HG03159 (cell line): ENCODE data around the gene CPAMD8.

Experiments used
- ATAC-seq: cut with Tn5 transposase; IDR thresholded peaks from one replicate; pipeline ENCODE4 v1.9.1; 2021; ENCODE audit warnings: mild to moderate bottlenecking, moderate library complexity; ENCODE audit not compliant: unreplicated experiment

Gene CPAMD8

DNA sequence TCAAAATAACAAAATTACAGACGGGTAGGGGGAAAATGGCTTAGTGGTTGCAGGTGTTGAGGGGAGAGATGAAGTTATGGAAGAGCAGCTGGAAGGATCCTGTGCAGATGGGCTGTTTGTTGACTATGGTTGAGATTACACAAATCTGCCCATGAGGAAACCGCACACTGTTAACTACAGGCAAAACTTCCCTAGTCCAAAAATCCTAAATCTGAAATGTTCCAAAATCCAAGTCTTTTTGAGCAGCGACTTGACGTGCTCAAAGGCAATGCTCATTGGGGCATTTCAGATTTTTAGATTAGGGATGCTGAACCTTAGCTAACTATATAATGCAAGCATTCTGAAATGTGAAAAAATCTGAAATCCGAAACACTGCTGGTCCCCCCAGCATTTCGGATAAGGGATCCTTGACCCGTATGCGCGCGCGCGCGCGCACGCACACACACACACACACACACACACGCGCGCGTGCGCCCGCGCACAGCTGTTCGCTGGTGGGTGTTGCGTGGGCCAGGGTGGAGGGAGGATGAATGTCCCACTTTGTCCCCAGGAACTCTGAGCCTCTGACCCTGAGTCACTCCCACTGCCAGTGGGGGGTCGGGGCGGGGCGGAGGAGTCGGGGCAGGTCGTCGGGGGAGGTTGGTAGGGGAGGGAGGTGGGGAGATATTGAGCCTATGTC is 131.0 kb downstream of the CPAMD8 start:
- no peak for ATAC-seq

- ATAC-seq = no peak
These were observed 132.5 kb downstream of the CPAMD8 start for GRCh38 chr19:16894080-16894479.

DNA sequence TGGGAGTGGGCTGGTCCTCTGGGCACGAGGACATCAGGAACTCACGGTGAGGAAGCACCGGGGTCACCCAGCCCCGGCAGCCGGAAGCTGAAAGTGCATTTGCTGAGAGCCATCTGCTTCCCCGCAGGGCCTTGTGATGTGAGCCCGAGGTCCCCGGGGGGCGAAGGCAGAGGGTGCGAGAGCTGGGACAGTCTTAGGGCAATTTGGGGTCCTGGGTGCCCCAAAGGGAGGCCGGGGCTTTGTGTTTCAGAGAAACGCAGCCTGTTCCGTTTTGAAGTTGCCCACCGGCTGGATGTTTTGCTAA is 133.0 kb downstream of the CPAMD8 start:
- ATAC-seq = no peak

GRCh38 chr19:16892868-16893685 is 133.5 kb downstream of the CPAMD8 start:
- no peak for ATAC-seq

DNA sequence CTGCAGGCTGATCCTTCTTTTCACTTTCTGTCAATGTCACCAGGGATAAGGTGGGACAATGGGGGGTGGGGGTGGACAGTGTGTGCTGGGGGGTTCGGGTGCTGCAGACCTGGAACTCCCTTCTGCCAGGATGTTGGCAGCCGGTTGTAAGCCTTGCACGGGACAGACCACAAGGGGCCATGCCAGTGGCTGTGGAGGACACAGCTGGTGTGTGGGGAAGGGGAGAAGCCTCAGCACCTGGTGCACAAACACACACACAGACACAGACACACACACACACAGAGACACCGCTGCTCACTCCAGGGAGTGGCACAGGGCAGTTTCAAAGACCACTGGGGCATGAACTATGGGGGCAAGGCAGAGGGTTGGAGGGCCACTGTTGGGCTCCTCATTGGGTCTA is 134.2 kb downstream of the CPAMD8 start:
- no peak for ATAC-seq

- no peak for ATAC-seq
These were observed 134.8 kb downstream of the CPAMD8 start for GRCh38 chr19:16891696-16892382.

- ATAC-seq = no peak
These were observed 136.0 kb downstream of the CPAMD8 start for GRCh38 chr19:16890461-16891184.

DNA sequence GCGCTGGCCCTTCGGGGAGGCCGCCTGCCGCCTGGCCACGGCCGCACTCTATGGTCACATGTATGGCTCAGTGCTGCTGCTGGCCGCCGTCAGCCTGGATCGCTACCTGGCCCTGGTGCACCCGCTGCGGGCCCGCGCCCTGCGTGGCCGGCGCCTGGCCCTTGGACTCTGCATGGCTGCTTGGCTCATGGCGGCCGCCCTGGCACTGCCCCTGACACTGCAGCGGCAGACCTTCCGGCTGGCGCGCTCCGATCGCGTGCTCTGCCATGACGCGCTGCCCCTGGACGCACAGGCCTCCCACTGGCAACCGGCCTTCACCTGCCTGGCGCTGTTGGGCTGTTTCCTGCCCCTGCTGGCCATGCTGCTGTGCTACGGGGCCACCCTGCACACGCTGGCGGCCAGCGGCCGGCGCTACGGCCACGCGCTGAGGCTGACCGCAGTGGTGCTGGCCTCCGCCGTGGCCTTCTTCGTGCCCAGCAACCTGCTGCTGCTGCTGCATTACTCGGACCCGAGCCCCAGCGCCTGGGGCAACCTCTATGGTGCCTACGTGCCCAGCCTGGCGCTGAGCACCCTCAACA is 136.6 kb downstream of the CPAMD8 start:
- no peak for ATAC-seq

DNA sequence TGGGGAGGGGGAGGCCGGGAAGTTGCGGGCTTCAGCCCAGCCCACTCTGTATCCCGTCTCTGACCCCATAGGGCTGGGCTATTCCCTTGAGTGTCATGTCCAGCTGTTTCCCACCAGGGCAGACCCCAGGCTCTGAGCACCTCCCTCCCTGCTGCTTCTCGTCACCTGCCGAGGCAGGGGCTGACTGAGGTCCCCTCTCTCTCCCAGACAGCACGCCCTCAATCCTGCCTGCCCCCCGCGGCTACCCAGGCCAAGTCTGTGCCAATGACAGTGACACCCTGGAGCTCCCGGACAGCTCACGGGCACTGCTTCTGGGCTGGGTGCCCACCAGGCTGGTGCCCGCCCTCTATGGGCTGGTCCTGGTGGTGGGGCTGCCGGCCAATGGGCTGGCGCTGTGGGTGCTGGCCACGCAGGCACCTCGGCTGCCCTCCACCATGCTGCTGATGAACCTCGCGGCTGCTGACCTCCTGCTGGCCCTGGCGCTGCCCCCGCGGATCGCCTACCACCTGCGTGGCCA is 137.2 kb downstream of the CPAMD8 start:
- ATAC-seq = no peak

DNA sequence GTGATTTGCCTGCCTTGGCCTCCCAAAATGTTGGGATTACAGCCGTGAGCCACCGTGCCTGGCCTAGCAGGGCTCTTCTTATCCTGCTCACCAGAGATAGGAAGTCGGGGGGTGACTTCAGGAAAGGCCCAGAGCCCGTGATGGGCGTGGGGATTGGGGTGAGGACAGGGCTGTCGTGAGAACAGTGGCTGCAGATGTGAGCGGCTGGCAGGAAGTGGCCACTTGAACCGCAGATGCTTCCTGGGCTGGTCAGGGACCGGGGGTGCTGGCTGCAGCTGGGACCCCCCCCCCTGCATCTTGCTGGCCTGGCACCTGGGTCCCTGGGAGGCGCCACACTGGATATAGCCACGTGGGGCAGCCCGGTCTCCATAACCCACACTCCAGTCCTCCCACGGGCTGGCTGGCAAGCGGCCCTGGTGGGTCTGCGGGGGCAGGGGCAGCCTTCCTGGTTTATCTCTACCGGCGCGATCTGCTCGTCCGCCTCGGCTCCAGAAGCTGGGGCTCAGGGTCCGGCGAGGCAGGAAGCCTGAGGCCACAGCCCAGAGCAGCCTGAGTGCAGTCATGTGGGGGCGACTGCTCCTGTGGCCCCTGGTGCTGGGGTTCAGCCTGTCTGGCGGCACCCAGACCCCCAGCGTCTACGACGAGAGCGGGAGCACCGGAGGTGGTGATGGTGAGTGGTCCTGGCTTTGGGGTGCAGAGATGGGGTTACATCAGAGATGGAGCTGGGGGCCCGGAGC is 137.8 kb downstream of the CPAMD8 start, which contains the start of gene F2RL3:
Gene F2RL3 (plus strand): TSS at position 371 of the 737 bp plus-strand sequence. CDS start 191 bp downstream, at position 562.
- peak; percentile 44 for ATAC-seq

DNA sequence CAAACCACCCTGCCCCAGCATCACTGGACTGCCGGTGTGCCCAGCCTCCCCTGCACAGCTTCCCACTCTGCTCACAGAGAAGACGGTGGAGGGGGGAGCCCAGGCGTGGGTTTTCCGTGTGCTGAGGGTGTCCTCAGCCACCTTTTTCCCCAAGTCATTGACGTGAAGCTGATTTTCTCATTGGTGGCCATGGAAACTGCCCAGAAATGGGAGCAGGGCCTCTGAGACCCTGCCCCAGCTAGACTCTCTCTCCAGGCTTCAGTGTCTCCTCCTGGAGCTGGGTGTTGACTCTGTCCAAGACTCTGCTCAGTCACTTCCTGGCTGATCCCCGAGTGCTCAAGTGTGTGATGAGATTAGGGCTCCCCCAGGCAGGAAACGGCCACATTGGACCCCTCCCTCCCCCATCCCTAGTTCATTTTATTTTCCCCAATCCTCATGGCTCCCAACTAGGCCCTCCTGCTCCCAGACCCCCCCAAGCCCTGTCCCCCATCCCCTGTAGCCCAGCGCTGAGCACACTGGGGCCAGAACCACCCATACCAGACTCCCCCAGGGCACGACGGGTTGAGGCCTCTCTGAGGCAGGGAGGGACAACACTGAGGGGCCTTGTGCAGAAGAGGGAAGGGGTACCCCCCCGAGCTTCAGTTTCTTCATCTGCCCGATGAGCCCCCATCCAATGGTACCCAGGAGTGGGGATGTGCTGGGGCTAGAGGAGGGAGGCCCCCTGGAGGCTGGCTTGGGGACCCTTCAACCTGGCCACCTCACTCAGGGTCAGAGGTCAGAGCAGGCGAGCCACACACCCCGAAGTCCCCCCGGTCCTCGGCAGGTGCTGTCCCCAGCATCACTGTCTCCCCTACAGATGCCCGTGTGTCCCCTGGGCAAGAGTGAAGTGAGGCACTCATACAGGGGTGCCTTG is 139.0 kb downstream of the CPAMD8 start:
- no peak for ATAC-seq

DNA sequence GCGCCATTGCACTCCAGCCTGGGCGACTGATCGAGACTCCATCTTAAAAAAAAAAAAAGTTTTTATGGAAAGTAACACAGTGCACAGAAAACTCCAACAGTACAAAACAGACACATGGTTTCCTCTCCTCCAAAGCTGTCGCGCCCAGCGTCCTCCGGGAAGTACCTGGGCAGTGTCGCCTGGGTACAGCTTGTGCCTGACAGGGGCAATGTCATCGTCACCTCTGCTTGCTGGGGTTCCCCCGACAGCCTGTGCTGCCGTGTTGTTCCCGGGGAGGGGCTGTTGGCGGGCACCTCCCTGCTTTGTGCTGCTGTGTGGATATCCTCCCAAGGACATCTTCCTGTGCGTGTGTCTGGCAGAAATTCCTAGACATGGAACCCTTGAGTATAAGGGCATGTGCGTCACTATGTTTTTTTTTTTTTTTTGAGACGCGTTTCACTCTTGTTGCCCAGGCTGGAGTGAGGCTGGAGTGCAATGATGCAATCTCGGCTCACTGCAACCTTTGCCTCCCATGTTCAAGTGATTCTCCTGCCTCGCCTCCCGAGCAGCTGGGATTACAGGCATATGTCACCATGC is 140.2 kb downstream of the CPAMD8 start:
- ATAC-seq = no peak

DNA sequence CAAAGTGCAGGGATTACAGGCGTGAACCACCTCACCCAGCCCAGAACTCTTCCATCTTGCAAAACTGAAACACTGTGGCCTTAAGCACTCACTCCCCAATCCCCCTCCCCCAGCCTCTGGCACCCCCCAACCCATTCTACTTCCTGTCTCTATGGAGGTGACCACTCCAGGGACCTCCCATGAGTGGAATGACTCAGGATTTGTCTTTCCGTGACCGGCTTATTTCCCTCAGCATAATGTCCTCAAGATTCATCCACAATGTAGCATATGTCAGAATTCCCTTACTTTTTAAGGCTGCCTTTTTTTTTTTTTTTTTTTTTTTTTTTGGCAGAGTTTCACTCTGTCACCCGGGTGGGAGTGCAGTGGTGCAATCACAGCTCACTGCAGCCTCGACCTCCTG is 141.4 kb downstream of the CPAMD8 start:
- ATAC-seq = no peak

GRCh38 chr19:16883522-16883921 is 143.1 kb downstream of the CPAMD8 start:
- ATAC-seq = no peak

DNA sequence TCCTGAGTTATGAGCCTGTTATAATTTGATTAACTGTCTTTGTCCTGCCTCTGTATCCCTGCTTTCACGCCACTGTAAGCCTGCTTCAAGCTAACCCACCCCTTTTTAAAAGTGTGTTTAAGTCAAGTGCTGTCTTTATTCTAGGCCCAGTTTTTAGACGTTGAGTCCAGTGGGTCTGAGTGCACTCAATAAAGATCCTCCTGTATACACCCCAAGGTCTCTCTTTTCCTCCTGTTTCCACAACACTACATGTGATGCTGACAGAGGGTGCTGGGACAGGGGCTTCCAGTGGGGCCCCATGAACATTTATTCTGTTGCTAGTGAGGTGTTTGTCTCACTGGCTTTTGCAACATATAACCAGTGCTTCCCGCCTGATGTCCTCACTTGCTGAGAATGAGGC is 144.5 kb downstream of the CPAMD8 start:
- no peak for ATAC-seq

DNA sequence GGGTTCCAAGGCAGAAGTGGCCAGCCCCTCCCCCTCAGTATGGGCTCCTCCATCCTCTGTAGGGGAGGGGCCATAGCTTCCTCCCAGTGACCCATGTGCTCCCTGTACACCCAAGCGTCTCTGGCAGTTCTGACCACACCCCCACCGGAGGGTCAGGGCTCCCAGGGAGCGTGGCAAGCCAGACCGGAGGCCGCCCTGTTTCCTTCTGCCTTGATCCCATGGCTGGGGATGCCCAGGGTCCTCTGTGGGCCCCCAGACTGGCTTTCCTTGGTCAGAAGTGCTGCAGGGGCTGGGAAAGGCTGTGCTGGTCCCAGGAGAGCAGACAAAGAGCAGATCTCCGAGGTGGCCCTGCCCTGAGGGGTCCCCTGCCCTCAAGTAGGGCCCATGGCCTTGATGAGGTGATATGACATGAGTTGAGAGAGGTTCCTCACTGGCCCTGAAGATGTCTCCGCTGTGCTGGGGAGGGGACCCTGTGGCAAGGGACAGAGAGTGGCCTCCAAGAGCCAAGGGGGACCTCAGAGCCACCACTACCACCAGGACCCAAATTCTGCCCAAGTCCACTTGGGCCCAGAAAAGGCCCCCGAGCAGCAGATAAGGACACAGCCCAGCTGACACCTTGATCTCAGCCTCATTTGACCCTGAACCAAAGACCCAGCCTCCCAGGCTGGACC is 145.6 kb downstream of the CPAMD8 start:
- ATAC-seq = no peak

- ATAC-seq = no peak
These were observed 148.2 kb downstream of the CPAMD8 start for GRCh38 chr19:16878181-16878965.
